HG03108 (cell line): ENCODE measurements around the gene PPP1R13L.

Source experiments
- ATAC-seq: cut with Tn5 transposase; IDR thresholded peaks from one replicate; pipeline ENCODE4 v1.9.1; 2021; ENCODE audit warnings: moderate library complexity; ENCODE audit not compliant: unreplicated experiment

Gene PPP1R13L

GRCh38 chr19:45368127-45368526 is 36.7 kb downstream of the PPP1R13L start:
- ATAC-seq = no peak

- ATAC-seq = no peak
Measured at GRCh38 chr19:45364696-45365095, 40.2 kb downstream of the PPP1R13L start.

- ATAC-seq = no peak
Measured at GRCh38 chr19:45363861-45364459, 40.9 kb downstream of the PPP1R13L start.

GRCh38 chr19:45362291-45362690 is 42.6 kb downstream of the PPP1R13L start:
- ATAC-seq = no peak

GRCh38 chr19:45361608-45362007 is 43.3 kb downstream of the PPP1R13L start:
- ATAC-seq = no peak

GRCh38 chr19:45358213-45358792 is 46.6 kb downstream of the PPP1R13L start:
- ATAC-seq = no peak

GRCh38 chr19:45357445-45357783 is 47.5 kb downstream of the PPP1R13L start:
- no peak for ATAC-seq

GRCh38 chr19:45356760-45357444 is 48.0 kb downstream of the PPP1R13L start:
- ATAC-seq = no peak

- no peak for ATAC-seq
Measured at GRCh38 chr19:45355910-45356309, 49.0 kb downstream of the PPP1R13L start.

- ATAC-seq = no peak
Measured at GRCh38 chr19:45355402-45355801, 49.5 kb downstream of the PPP1R13L start.

- ATAC-seq = no peak
Measured at GRCh38 chr19:45354241-45354842, 50.5 kb downstream of the PPP1R13L start.

GRCh38 chr19:45352914-45353796 is 51.7 kb downstream of the PPP1R13L start:
- no peak for ATAC-seq

GRCh38 chr19:45352471-45352870 is 52.4 kb downstream of the PPP1R13L start:
- no peak for ATAC-seq

- ATAC-seq = no peak
Measured at GRCh38 chr19:45352062-45352461, 52.8 kb downstream of the PPP1R13L start.

- ATAC-seq = no peak
Measured at GRCh38 chr19:45351401-45351952, 53.4 kb downstream of the PPP1R13L start.

- ATAC-seq = no peak
Measured at GRCh38 chr19:45350477-45351058, 54.3 kb downstream of the PPP1R13L start.

- no peak for ATAC-seq
Measured at GRCh38 chr19:45349430-45349941, 55.4 kb downstream of the PPP1R13L start.

- ATAC-seq = no peak
Measured at GRCh38 chr19:45349126-45349415, 55.8 kb downstream of the PPP1R13L start.

- ATAC-seq = no peak
Measured at GRCh38 chr19:45348367-45349125, 56.3 kb downstream of the PPP1R13L start.
